Esophagus squamous epithelium (tissue), 4 donors: Measurements from ENCODE around the gene LARP1.

ENCODE experiments used
- POLR2A ChIP-seq, 4 donors: fragments of 450-650 bp; IDR thresholded peaks; one replicate each; pipeline ENCODE4 v1.6.1; 2017; ENCODE audit warnings: antibody characterized with exemption in 4 of 4, mild to moderate bottlenecking in 4 of 4, moderate library complexity in 3 of 4
- TF ChIP-seq, protein P1 (sequence below), 6 experiments: fragments of 450-650 bp in 4 of 6; fragments of 200-600 bp in 2 of 6; sonication (generic) in 2 of 6; IDR thresholded peaks; one replicate each; pipeline ENCODE4 v1.5.1; 2016 to 2019; ENCODE audit warnings: antibody characterized with exemption in 6 of 6, mild to moderate bottlenecking in 4 of 6, moderate library complexity in 4 of 6

DNA sequence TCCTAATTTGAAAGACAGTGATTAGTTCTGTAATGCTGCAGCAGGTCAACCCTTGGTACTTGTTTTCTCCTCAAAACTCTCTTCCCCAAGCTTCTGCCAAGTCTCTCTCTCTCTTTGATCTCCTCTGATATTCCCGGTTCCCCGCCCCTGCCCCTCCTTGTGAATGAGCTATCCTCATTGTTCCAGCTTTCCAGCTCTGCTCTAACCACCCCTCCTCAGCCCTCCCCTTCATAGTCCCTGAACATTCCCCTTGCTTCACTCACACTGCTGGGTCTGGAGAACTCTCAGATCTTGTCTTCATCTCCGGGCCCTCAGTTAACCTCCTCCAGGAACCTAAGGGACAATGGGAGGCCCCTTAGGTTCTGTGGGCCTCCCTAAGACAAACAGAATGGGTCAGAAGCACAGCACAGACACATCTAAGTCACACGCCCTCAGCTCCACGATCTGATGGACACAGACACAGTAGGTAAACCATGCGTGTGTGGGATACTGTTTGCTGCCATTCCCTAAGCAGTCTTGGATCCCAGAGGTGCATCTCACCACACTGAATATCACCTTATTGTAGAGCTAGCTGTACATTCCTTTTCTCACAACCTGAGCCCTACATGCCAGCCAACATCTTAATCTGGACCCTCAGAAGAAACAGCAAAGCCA, 17.4 kb upstream of the LARP1 start:
- TF ChIP-seq, protein P1, sequence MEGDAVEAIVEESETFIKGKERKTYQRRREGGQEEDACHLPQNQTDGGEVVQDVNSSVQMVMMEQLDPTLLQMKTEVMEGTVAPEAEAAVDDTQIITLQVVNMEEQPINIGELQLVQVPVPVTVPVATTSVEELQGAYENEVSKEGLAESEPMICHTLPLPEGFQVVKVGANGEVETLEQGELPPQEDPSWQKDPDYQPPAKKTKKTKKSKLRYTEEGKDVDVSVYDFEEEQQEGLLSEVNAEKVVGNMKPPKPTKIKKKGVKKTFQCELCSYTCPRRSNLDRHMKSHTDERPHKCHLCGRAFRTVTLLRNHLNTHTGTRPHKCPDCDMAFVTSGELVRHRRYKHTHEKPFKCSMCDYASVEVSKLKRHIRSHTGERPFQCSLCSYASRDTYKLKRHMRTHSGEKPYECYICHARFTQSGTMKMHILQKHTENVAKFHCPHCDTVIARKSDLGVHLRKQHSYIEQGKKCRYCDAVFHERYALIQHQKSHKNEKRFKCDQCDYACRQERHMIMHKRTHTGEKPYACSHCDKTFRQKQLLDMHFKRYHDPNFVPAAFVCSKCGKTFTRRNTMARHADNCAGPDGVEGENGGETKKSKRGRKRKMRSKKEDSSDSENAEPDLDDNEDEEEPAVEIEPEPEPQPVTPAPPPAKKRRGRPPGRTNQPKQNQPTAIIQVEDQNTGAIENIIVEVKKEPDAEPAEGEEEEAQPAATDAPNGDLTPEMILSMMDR (IDR thresholded peaks at IDR 0.05) = no peak
- TF ChIP-seq POLR2A (IDR thresholded peaks at IDR 0.05) = no peak
